Spleen (tissue), 7 donors: ENCODE results near the gene TMEM108.

Experiments
- CTCF ChIP-seq, 11 experiments: fragments of 200-600 bp in 7 of 11; fragments of 450-650 bp in 4 of 11; sonication (generic) in 4 of 11; IDR thresholded peaks in 8 of 11; conservative IDR thresholded peaks in 3 of 11; 1 replicate in 7 of 11; 2 replicates in 4 of 11; pipeline versions ENCODE4 v1.4.0 to v1.8.0; 2016 to 2021; ENCODE audit warnings: antibody characterized with exemption in 11 of 11, inconsistent platforms in 4 of 11, mild to moderate bottlenecking in 1 of 11
- POLR2A ChIP-seq, 3 donors: fragments of 450-650 bp; IDR thresholded peaks; one replicate each; pipeline ENCODE4 v1.5.1; 2017; ENCODE audit warnings: antibody characterized with exemption in 3 of 3, mild to moderate bottlenecking in 1 of 3
- POLR2AphosphoS5 ChIP-seq, 3 donors: sonication (generic); formaldehyde crosslinking; IDR thresholded peaks; one replicate each; pipeline ENCODE4 v1.5.1; 2017; ENCODE audit warnings: antibody characterized with exemption in 3 of 3
- donor health status: DM: no; HTN: no; CAD: no; lungs with moderate emphysema.
- donor health status: DM: no; HTN: no; CAD: no.
- donor health status: DM: no; HTN: no; CAD: no.

GRCh38 chr3:133379926-133380325 lies 341.7 kb downstream of the TMEM108 start:
- TF ChIP-seq CTCF (IDR thresholded peaks at IDR 0.05 in 8 of 11, conservative IDR thresholded peaks at IDR 0.05 in 3 of 11) (no peak), POLR2AphosphoS5 (IDR thresholded peaks at IDR 0.05) (no peak), POLR2A (IDR thresholded peaks at IDR 0.05) (no peak)
